Measurements from ENCODE around the gene GABBR2.

- TF ChIP-seq CTCF (IDR thresholded peaks at IDR 0.05; ENCODE audit: control extremely low read depth in 1 of 3, insufficient read depth in 1 of 3, low read depth in 1 of 3, low read length in 3 of 3) (no peak), NRF1 (IDR thresholded peaks at IDR 0.05; ENCODE audit: low read depth, low read length) (no peak), USF2 (IDR thresholded peaks at IDR 0.05; ENCODE audit: low read length) (no peak), POLR2A (IDR thresholded peaks at IDR 0.05; ENCODE audit: control extremely low read depth in 1 of 2, low read depth in 2 of 2, low read length in 2 of 2) (no peak), EP300 (IDR thresholded peaks at IDR 0.05; ENCODE audit: borderline replicate concordance in 1 of 2, low read depth in 2 of 2, low read length in 2 of 2) (no peak), HDAC6 (IDR thresholded peaks at IDR 0.05; ENCODE audit: low read depth, low read length) (no peak)
These were observed 224.6 kb downstream of the GABBR2 start for GRCh38 chr9:98484162-98484561.

Data from H1 (cell line).